ENCODE measurements around the gene PDIA4. TPM values are rescaled to one million over a fixed set of nuclear protein-coding genes. Genes with fewer than 3 reads are reported as not detected.

PDIA4 gene
- total RNA-seq (2021): 286 to 341 TPM (median 289 TPM) in 3 replicates
- percentile 85 among the genes with signal in this experiment for Bru-seq, nascent RNA
- long read RNA-seq, experiment 1, transcript PDIA4-201 (10 exons, 2,903 nt): major isoform, 2,232 of 2,536 reads
- long read RNA-seq, experiment 1, transcript PDIA4-203 (3 exons, 632 nt): minor isoform, 13 of 2,536 reads
- long read RNA-seq, experiment 1, partial matches to known transcripts: 122 of 2,536 reads
- long read RNA-seq, experiment 1, other reads (novel, unspliced or antisense): 169 of 2,536 reads
- long read RNA-seq, experiment 2, transcript PDIA4-203 (3 exons, 632 nt): minor isoform, 11 of 365 reads
- long read RNA-seq, experiment 2, transcript PDIA4-201 (10 exons, 2,903 nt): major isoform, 201 of 365 reads
- long read RNA-seq, experiment 2, partial matches to known transcripts: 97 of 365 reads
- long read RNA-seq, experiment 2, other reads (novel, unspliced or antisense): 56 of 365 reads
- long read RNA-seq, experiment 3, transcript PDIA4-201 (10 exons, 2,903 nt): major isoform, 81 of 98 reads
- long read RNA-seq, experiment 3, partial matches to known transcripts: 8 of 98 reads
- long read RNA-seq, experiment 3, other reads (novel, unspliced or antisense): 9 of 98 reads

DNA sequence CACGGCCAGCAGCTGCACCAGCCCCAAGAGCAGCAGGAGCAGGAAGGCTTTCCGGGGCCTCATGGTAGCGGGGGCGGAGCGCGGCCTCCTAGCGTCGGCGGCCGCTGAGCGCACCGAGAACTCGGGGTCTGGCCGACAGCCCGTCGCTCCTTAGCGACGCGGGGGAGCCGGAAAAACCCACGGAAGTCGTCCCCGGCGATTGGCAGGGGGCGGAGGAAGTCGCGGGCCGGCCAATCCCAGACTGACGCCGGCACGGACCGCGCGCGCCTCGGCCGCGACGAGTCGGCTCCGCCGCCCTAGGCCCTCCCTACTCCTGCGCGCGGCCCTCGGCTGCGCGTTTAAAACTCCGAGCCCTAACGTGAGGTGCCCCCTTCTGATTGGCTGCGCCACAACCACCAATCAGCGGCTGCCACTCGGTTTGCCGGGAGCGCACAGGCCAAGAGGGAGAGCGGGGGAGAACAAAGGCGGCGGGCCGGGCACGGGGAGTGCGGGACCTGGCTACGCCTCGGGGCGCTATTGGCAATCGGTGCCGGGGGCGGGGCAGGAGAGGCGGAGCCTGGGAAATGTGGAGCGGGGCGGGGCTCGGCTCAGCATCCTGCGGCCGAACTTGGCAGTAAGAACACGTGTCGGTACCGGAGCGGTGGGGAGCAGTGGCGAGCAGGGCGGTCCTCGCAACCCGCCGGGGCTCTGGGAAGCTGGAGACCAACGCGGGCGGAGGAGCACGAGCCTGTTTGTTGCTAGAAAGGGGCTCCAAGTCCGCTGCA, at the start of gene PDIA4:
Gene PDIA4, minus strand, starts transcription at position 160 of the 764 bp plus-strand sequence. Its CDS starts 97 bp downstream, at position 63.
- no peaks in the 10 kb centered on the region; the same call in 1 of the 2 replicates for H3K9me3 Mint-ChIP-seq
- ChIA-PET CTCF (interaction anchor here (0.9 to 4.0 kb wide), 6 partner anchors 21 to 43 kb away, joined by 3 to 15 read pairs (median 5); no protein-coding TSS in a partner anchor), POLR2A (interaction anchor here (0.8 to 0.9 kb wide), 2 partner anchors 36 to 43 kb away, joined by 3 to 6 read pairs; no protein-coding TSS in a partner anchor)
- H3K27me3 Mint-ChIP-seq (ENCODE audit: low read depth): peaks cover 7% of the 10 kb centered on the region; the same call in 1 of the 2 replicates
- DNase-seq (ENCODE audit: low spot score): peak; percentile 100
- peak; percentile 95 for ATAC-seq
- peaks cover 12% of the 10 kb centered on the region for H3K36me3 Mint-ChIP-seq
- peaks cover 42% of the 10 kb centered on the region for H3K4me1 Mint-ChIP-seq
- peak within 1 kb of the TSS; percentile 91 for H3K27ac Mint-ChIP-seq
- H3K4me3 Mint-ChIP-seq: peak within 1 kb of the TSS; percentile 96
- TF ChIP-seq MXD4 (CRISPR knock-in tag; IDR thresholded peaks at IDR 0.05; ENCODE audit: borderline replicate concordance) (no peak), CBFB (CRISPR knock-in tag; IDR thresholded peaks at IDR 0.05; ENCODE audit: low read depth) (peak; percentile 81; the same call in 1 of the 2 replicates), ZNF671 (CRISPR knock-in tag; IDR thresholded peaks at IDR 0.05) (no peak), ZSCAN18 (CRISPR knock-in tag; IDR thresholded peaks at IDR 0.05) (no peak), ZNF416 (CRISPR knock-in tag; IDR thresholded peaks at IDR 0.05) (peak; percentile 72; the same call in 1 of the 2 replicates), SP1 (CRISPR knock-in tag; conservative IDR thresholded peaks at IDR 0.05) (peak; percentile 93), JAZF1 (CRISPR knock-in tag; IDR thresholded peaks at IDR 0.05) (no peak), ETV6 (CRISPR knock-in tag; IDR thresholded peaks at IDR 0.05) (peak; percentile 84), ZNF317 (CRISPR knock-in tag; IDR thresholded peaks at IDR 0.05; ENCODE audit: borderline replicate concordance, low read depth) (0 out of 2 replicates have a peak, but pooled peaks have one; percentile 15), USF2 (CRISPR knock-in tag; IDR thresholded peaks at IDR 0.05) (peak; percentile 79), FOXK1 (CRISPR knock-in tag; IDR thresholded peaks at IDR 0.05) (no peak; the same call in none of the 2 replicates), ZNF121 (CRISPR knock-in tag; IDR thresholded peaks at IDR 0.05) (0 out of 2 replicates have a peak, but pooled peaks have one; percentile 1), HMGXB4 (CRISPR knock-in tag; IDR thresholded peaks at IDR 0.05) (peak; percentile 96; the same call in 1 of the 2 replicates), NFYB (CRISPR knock-in tag; conservative IDR thresholded peaks at IDR 0.05; ENCODE audit: low read depth) (peak; percentile 77), TEAD1 (CRISPR knock-in tag; IDR thresholded peaks at IDR 0.05) (peak; percentile 78; the same call in 1 of the 2 replicates), GABPB1 (CRISPR knock-in tag; IDR thresholded peaks at IDR 0.05) (0 out of 2 replicates have a peak, but pooled peaks have one; percentile 28), FOXP4 (CRISPR knock-in tag; IDR thresholded peaks at IDR 0.05) (peak; percentile 52), ZNF138 (CRISPR knock-in tag; conservative IDR thresholded peaks at IDR 0.05) (0 out of 2 replicates have a peak, but pooled peaks have one; percentile 80), CREB1 (CRISPR knock-in tag; IDR thresholded peaks at IDR 0.05) (peak; percentile 56; the same call in 1 of the 2 replicates), MYBL2 (CRISPR knock-in tag; IDR thresholded peaks at IDR 0.05) (0 out of 2 replicates have a peak, but pooled peaks have one; percentile 27), USF1 (CRISPR knock-in tag; IDR thresholded peaks at IDR 0.05) (peak; percentile 80), NFE2L1 (CRISPR knock-in tag; IDR thresholded peaks at IDR 0.05) (no peak), CREM (CRISPR knock-in tag; IDR thresholded peaks at IDR 0.05) (peak; percentile 77; the same call in 1 of the 2 replicates)
- TF ChIP-seq, protein P1, sequence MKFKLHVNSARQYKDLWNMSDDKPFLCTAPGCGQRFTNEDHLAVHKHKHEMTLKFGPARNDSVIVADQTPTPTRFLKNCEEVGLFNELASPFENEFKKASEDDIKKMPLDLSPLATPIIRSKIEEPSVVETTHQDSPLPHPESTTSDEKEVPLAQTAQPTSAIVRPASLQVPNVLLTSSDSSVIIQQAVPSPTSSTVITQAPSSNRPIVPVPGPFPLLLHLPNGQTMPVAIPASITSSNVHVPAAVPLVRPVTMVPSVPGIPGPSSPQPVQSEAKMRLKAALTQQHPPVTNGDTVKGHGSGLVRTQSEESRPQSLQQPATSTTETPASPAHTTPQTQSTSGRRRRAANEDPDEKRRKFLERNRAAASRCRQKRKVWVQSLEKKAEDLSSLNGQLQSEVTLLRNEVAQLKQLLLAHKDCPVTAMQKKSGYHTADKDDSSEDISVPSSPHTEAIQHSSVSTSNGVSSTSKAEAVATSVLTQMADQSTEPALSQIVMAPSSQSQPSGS (CRISPR knock-in tag; IDR thresholded peaks at IDR 0.05; ENCODE audit: borderline replicate concordance, low read depth): 0 out of 2 replicates have a peak, but pooled peaks have one; percentile 9
- TF ChIP-seq, protein P2, sequence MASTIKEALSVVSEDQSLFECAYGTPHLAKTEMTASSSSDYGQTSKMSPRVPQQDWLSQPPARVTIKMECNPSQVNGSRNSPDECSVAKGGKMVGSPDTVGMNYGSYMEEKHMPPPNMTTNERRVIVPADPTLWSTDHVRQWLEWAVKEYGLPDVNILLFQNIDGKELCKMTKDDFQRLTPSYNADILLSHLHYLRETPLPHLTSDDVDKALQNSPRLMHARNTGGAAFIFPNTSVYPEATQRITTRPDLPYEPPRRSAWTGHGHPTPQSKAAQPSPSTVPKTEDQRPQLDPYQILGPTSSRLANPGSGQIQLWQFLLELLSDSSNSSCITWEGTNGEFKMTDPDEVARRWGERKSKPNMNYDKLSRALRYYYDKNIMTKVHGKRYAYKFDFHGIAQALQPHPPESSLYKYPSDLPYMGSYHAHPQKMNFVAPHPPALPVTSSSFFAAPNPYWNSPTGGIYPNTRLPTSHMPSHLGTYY (CRISPR knock-in tag; IDR thresholded peaks at IDR 0.05): no peak
